Nephron (organoid): ENCODE results near the gene SETD7.

Experiments
- H3K27ac Mint-ChIP-seq, 3 experiments: 2 replicates each; pipeline ENCODE4 v1.8.0; 2020; ENCODE audit warnings: mixed read lengths in 3 of 3, mild to moderate bottlenecking in 2 of 3, moderate library complexity in 1 of 3
- H3K27me3 Mint-ChIP-seq: 2 replicates; pipeline ENCODE4 v1.8.0; 2021; ENCODE audit warnings: low read depth, mild to moderate bottlenecking, moderate library complexity, mixed read lengths
- H3K36me3 Mint-ChIP-seq: 2 replicates; pipeline ENCODE4 v1.8.0; 2020; ENCODE audit warnings: low read depth, mixed read lengths
- H3K4me1 Mint-ChIP-seq: 2 replicates; pipeline ENCODE4 v1.8.0; 2020; ENCODE audit warnings: mixed read lengths
- H3K4me3 Mint-ChIP-seq, 3 experiments: 2 replicates each; pipeline ENCODE4 v1.8.0; 2020; ENCODE audit warnings: mild to moderate bottlenecking in 3 of 3, mixed read lengths in 3 of 3, moderate library complexity in 2 of 3
- H3K9me3 Mint-ChIP-seq: 2 replicates; pipeline ENCODE4 v1.8.0; 2020; ENCODE audit warnings: mixed read lengths
- TF ChIP-seq, protein P1 (sequence below), 3 experiments: fragments of 200-600 bp; sonication (generic); IDR thresholded peaks; one replicate each; pipeline ENCODE4 v1.5.0; 2021; ENCODE audit warnings: antibody characterized with exemption in 3 of 3; ENCODE audit not compliant: unreplicated experiment in 3 of 3

Gene SETD7

DNA sequence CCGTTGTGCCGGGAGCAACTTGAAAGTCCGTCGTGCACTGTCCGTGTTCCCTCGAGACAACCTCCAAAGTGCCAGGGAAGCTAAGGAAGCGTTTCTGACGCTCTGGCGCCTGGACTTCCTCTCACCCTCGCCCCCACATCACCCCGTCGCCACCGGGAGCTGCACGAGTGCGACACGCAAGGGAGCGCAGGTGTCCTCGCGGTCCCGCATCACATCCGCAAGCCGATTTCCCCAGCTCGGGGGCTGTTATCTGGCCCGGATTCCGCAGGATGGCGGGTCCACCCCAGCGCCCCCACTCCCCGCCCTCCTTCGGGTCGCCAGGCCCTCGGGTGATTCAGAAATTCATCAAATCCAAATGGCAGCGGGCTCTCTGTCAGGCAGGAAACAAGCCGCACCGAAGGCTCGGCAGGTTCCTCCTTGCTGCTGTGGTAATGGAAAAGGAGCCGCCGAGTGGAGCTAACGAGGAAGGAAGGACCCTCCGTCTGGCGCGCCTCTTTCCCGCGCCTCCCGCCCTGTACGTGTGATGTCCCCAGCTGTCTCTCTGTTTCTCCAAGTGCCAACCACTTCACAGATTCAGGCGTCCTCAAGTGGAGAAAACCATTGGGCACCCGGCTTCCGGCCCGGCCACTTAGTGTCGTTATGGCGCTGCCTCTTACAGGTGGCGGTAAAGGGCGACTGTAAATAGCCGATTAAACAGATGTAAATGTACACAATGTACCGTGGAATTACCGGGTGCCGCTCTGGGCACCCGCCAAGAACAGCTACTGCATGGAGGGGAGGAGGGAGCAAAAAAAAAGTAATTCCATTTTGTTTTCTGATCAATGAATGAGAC, 921 bp upstream of the SETD7 start:
- peaks cover 44% of the 10 kb centered on the region for H3K27me3 Mint-ChIP-seq
- H3K4me3 Mint-ChIP-seq: peak overlapping the region; percentile 91 to 100 (median 98)
- no peaks in the 10 kb centered on the region for H3K9me3 Mint-ChIP-seq
- TF ChIP-seq, protein P1, sequence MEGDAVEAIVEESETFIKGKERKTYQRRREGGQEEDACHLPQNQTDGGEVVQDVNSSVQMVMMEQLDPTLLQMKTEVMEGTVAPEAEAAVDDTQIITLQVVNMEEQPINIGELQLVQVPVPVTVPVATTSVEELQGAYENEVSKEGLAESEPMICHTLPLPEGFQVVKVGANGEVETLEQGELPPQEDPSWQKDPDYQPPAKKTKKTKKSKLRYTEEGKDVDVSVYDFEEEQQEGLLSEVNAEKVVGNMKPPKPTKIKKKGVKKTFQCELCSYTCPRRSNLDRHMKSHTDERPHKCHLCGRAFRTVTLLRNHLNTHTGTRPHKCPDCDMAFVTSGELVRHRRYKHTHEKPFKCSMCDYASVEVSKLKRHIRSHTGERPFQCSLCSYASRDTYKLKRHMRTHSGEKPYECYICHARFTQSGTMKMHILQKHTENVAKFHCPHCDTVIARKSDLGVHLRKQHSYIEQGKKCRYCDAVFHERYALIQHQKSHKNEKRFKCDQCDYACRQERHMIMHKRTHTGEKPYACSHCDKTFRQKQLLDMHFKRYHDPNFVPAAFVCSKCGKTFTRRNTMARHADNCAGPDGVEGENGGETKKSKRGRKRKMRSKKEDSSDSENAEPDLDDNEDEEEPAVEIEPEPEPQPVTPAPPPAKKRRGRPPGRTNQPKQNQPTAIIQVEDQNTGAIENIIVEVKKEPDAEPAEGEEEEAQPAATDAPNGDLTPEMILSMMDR (IDR thresholded peaks at IDR 0.05; ENCODE audit: unreplicated experiment in 3 of 3): no peak
- peaks cover 62% of the 10 kb centered on the region for H3K4me1 Mint-ChIP-seq
- peak overlapping the region; percentile 81 to 97 (median 86) for H3K27ac Mint-ChIP-seq
- H3K36me3 Mint-ChIP-seq: no peaks in the 10 kb centered on the region

DNA sequence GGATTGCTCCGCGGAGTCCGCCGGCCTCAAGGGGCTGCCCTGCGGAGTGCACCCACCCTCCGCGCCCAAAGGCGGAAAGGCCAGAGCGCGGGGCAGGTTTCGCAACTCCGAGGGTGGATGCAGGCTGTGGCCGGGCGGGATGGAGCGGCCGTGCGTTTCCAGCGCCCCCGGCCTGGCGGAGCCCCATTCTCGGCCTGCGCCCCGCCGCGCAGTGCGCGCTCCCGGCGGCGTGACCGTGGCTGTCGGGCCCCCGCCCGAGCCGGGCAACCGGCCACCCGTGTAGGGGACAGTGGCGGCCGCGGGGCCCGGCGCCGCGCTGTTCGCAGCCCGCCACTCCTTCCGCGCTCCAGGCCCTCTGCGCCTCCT, 331 bp downstream of the SETD7 start:
- H3K9me3 Mint-ChIP-seq: no peaks in the 10 kb centered on the region

DNA sequence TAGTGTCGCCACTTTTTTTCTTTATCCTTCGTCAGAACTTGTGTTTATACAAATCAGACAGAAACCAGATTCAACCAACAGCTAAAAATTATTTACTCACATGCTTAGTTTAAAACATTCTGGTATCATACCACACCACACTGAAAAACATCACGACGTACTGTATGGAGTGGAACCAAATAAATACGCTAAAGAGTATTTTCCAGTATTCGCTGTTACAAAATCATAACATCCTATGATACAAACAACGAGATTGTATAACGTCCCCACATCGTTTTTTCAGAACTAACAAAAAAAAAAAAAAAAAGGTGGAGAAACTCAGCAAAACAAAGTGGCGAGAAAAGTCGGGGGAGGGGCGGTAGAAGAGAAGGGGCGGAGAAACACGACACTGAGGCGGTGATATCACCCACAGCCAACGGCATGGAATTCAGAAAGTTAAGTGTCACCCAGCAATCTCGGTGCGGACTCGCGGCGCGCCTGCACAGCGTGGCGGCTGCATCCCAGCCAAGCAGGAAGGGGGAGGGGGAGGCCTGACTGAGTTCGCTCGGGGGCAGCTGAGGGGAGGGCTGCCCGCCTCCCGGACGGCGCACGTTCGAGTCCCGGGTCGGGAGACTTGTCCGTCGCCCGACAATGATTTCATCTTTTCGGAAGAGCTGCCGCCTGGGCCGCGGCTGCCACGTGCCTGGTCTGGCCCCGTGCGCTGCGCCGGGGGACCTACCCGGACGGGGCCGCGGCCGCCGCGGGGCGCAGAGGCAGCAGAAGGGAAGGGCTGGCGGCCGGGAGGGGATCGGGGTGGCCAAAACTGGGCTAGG, 920 bp downstream of the SETD7 start:
- TF ChIP-seq, protein P1 (IDR thresholded peaks at IDR 0.05; ENCODE audit: unreplicated experiment in 3 of 3): no peak
- H3K36me3 Mint-ChIP-seq: no peaks in the 10 kb centered on the region
- peaks cover 70% of the 10 kb centered on the region for H3K4me1 Mint-ChIP-seq
- H3K9me3 Mint-ChIP-seq: no peaks in the 10 kb centered on the region
- peak overlapping the region; percentile 88 to 98 (median 98) for H3K27ac Mint-ChIP-seq
- H3K27me3 Mint-ChIP-seq: peaks cover 40% of the 10 kb centered on the region
- peak overlapping the region; percentile 96 to 100 (median 97) for H3K4me3 Mint-ChIP-seq

More for the DNA sequence above, 331 bp downstream of the SETD7 start:
- peak overlapping the region; percentile 85 to 97 (median 86) for H3K27ac Mint-ChIP-seq
- peak overlapping the region; percentile 97 to 100 (median 98) for H3K4me3 Mint-ChIP-seq
- H3K27me3 Mint-ChIP-seq: peaks cover 40% of the 10 kb centered on the region
- H3K36me3 Mint-ChIP-seq: no peaks in the 10 kb centered on the region
- TF ChIP-seq, protein P1 (IDR thresholded peaks at IDR 0.05; ENCODE audit: unreplicated experiment in 3 of 3): no peak
- H3K4me1 Mint-ChIP-seq: peaks cover 70% of the 10 kb centered on the region

DNA sequence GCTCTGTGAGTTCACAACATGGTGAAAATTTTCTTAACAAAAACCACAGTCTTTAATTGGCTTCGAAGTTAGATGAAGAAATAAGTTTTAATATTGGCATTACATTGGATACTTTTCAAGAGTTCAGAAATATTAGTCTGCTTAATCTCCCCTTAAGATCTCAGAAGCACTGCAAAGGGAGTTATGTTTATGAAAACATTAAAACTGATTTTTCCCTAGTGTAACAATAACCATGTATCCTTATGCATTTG, 1.5 kb downstream of the SETD7 start:
- Mint-ChIP-seq H3K4me1 (peaks cover 67% of the 10 kb centered on the region), H3K36me3 (no peaks in the 10 kb centered on the region), H3K9me3 (no peaks in the 10 kb centered on the region), H3K27ac (peak overlapping the region; percentile 88 to 98 (median 98)), H3K4me3 (peak overlapping the region; percentile 96 to 100 (median 97)), H3K27me3 (peaks cover 36% of the 10 kb centered on the region)
- TF ChIP-seq, protein P1 (IDR thresholded peaks at IDR 0.05; ENCODE audit: unreplicated experiment in 3 of 3): no peak

DNA sequence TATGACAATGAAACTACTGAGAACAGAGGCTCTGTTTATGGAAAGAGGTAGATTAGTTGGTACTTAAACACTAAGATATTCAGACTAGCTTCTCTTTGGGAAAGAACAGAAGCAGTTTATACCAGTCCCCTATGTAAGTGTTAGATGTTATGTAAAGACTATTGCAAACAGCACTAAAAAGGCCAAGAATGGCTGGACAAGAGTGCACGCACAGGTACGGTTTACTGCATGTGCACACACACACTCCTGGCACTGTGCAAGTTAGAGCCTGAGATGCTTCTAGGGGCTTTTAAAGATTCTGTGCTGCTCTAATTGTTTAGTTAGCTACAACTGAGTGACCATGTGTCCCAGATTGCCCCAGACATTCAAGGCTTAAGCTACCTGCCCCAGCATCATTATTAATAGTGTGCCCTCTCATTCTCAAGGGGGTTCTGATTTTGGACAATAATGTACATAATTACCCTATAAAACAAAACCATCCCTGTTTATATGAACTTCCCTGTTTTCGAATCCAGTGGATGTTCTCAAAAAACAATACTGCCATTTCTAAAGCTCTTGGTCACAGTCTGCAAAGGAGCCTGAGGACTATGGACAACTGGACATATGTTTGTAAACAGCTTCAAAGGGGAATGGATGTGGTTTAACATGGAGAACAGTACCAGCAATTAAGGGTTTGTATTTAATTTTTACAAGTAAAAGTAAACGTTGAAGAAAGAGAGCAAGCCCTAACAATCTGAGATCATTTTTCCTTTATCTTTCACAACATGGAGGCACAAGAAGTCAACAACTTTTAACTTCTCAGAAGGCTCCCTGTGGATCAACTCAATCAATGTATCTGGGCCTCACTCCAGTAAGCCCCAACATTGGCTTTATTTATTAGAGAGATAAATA, 2.0 kb downstream of the SETD7 start:
- Mint-ChIP-seq H3K4me3 (peak overlapping the region; percentile 96 to 100 (median 97)), H3K9me3 (no peaks in the 10 kb centered on the region), H3K4me1 (peaks cover 67% of the 10 kb centered on the region), H3K27me3 (peaks cover 31% of the 10 kb centered on the region), H3K27ac (peak overlapping the region; percentile 88 to 98 (median 98)), H3K36me3 (no peaks in the 10 kb centered on the region)
- TF ChIP-seq, protein P1 (IDR thresholded peaks at IDR 0.05; ENCODE audit: unreplicated experiment in 3 of 3): no peak
